NCI-H82 treated with DMSO at 0.1 percent for 48 hours (cell line): ENCODE measurements around the gene KCNS3.

Source experiments
- DNase-seq: peaks from one replicate; lab custom pipeline; 2025; ENCODE audit not compliant: unreplicated experiment; lab: John Stamatoyannopoulos, UW

The KCNS3 gene

GRCh38 chr2:17878281-17879136 is at the start of gene KCNS3:
KCNS3 (plus strand) TSS chr2:17878667; CDS start chr2:17931009, 52,342 bp downstream.
- DNase-seq: no peak

GRCh38 chr2:17830053-17831034 is 48.1 kb upstream of the KCNS3 start:
- DNase-seq: no peak

GRCh38 chr2:17835516-17835915 is 43.0 kb upstream of the KCNS3 start:
- DNase-seq: no peak

- DNase-seq: no peak
Observed at GRCh38 chr2:17839959-17840358, 38.5 kb upstream of the KCNS3 start.

- DNase-seq: no peak
Observed at GRCh38 chr2:17843457-17843856, 35.0 kb upstream of the KCNS3 start.

- no peak for DNase-seq
Observed at GRCh38 chr2:17845806-17846205, 32.7 kb upstream of the KCNS3 start.

GRCh38 chr2:17846676-17847075 is 31.8 kb upstream of the KCNS3 start:
- DNase-seq: no peak

- no peak for DNase-seq
Observed at GRCh38 chr2:17847236-17847635, 31.2 kb upstream of the KCNS3 start.

- peak; percentile 35 for DNase-seq
Observed at GRCh38 chr2:17849275-17849674, 29.2 kb upstream of the KCNS3 start.

- DNase-seq: peak; percentile 16
Observed at GRCh38 chr2:17850151-17850550, 28.3 kb upstream of the KCNS3 start.

GRCh38 chr2:17851731-17852585 is 26.5 kb upstream of the KCNS3 start:
- peak; percentile 74 for DNase-seq

- no peak for DNase-seq
Observed at GRCh38 chr2:17853799-17854198, 24.7 kb upstream of the KCNS3 start.

GRCh38 chr2:17857021-17857420 is 21.4 kb upstream of the KCNS3 start:
- DNase-seq: no peak

GRCh38 chr2:17858064-17858463 is 20.4 kb upstream of the KCNS3 start:
- DNase-seq: no peak

GRCh38 chr2:17863539-17863938 is 14.9 kb upstream of the KCNS3 start:
- DNase-seq: no peak

GRCh38 chr2:17864676-17865075 is 13.8 kb upstream of the KCNS3 start:
- DNase-seq: no peak

GRCh38 chr2:17867133-17867532 is 11.3 kb upstream of the KCNS3 start:
- no peak for DNase-seq

GRCh38 chr2:17869128-17869527 is 9.3 kb upstream of the KCNS3 start:
- no peak for DNase-seq

- DNase-seq: no peak
Observed at GRCh38 chr2:17871639-17872038, 6.8 kb upstream of the KCNS3 start.

- DNase-seq: no peak
Observed at GRCh38 chr2:17873021-17873420, 5.4 kb upstream of the KCNS3 start.

GRCh38 chr2:17876590-17876989 is 1.9 kb upstream of the KCNS3 start:
- DNase-seq: no peak
